GM06990 (cell line): Measurements from ENCODE around the gene SBNO2.
"Not testable (repeated sequence)": the region's sequence is repeated elsewhere in the genome, so short reads cannot be mapped to it uniquely, and the experiment has no call there.

Source experiments
- DNase-seq: peaks from one replicate; pipeline ENCODE4 v3.0.0-alpha.2; 2011; ENCODE audit not compliant: insufficient read length; ENCODE audit errors: extremely low read depth
- H3K27me3 ChIP-seq: replicated peaks from 2 replicates; pipeline ENCODE4 v1.6.0; 2011; ENCODE audit warnings: low read length; ENCODE audit not compliant: control insufficient read depth, insufficient read depth
- H3K36me3 ChIP-seq: 2 replicates; pipeline ENCODE4 v1.5.1; 2011; ENCODE audit warnings: low read length; ENCODE audit not compliant: control insufficient read depth, insufficient read depth
- H3K4me3 ChIP-seq: replicated peaks from 2 replicates; pipeline ENCODE4 v1.5.1; 2011; ENCODE audit warnings: low read depth, mild to moderate bottlenecking, control low read depth, low read length
- CTCF ChIP-seq: IDR thresholded peaks from 2 replicates; pipeline ENCODE4 v1.5.1; 2011; ENCODE audit warnings: low read length, control low read depth, mild to moderate bottlenecking, inconsistent platforms; ENCODE audit not compliant: insufficient read depth, poor library complexity, severe bottlenecking

The SBNO2 gene

GRCh38 chr19:1115646-1116420 lies 58.2 kb downstream of the SBNO2 start:
- peaks cover 39% of the 10 kb centered on the region for H3K36me3 ChIP-seq
- no peaks in the 10 kb centered on the region for H3K27me3 ChIP-seq
- TF ChIP-seq CTCF = no peak
- H3K4me3 ChIP-seq = no peak overlapping the region
- DNase-seq = no peak

GRCh38 chr19:1114728-1115127 lies 59.3 kb downstream of the SBNO2 start:
- not testable (repeated sequence) for H3K27me3 ChIP-seq, H3K4me3 ChIP-seq, DNase-seq
- H3K36me3 ChIP-seq = peaks cover 44% of the 10 kb centered on the region

GRCh38 chr19:1113986-1114483 lies 60.0 kb downstream of the SBNO2 start:
- Histone ChIP-seq H3K27me3 (no peaks in the 10 kb centered on the region), H3K4me3 (no peak overlapping the region), H3K36me3 (peaks cover 42% of the 10 kb centered on the region)
- DNase-seq = no peak
- no peak for TF ChIP-seq CTCF

- H3K36me3 ChIP-seq = peaks cover 41% of the 10 kb centered on the region
- no peak overlapping the region for H3K4me3 ChIP-seq
- H3K27me3 ChIP-seq = no peaks in the 10 kb centered on the region
- DNase-seq = peak; percentile 86
- TF ChIP-seq CTCF = peak; percentile 96
Measured at GRCh38 chr19:1113030-1113985, 60.8 kb downstream of the SBNO2 start.

GRCh38 chr19:1112268-1113029 lies 61.6 kb downstream of the SBNO2 start:
- H3K4me3 ChIP-seq = no peak overlapping the region
- no peak for DNase-seq
- no peak for TF ChIP-seq CTCF
- peaks cover 36% of the 10 kb centered on the region for H3K36me3 ChIP-seq
- no peaks in the 10 kb centered on the region for H3K27me3 ChIP-seq
